AG09309 (cell line): Measurements from ENCODE around the gene SENP6.
"Not testable (repeated sequence)": the region's sequence is repeated elsewhere in the genome, so short reads cannot be mapped to it uniquely, and the experiment has no call there.

ENCODE experiments used
- DNase-seq: peaks from one replicate; pipeline ENCODE4 v3.0.0-alpha.2; 2010; ENCODE audit warnings: low read depth
- H3K4me3 ChIP-seq: 2 replicates; pipeline ENCODE4 v1.5.1; 2011; ENCODE audit warnings: mild to moderate bottlenecking, low read depth, low read length, moderate library complexity; ENCODE audit not compliant: control insufficient read depth
- TF ChIP-seq, protein P1 (sequence below): IDR thresholded peaks from 2 replicates; pipeline ENCODE4 v1.5.1; 2011; ENCODE audit warnings: mild to moderate bottlenecking, low read depth, low read length, inconsistent platforms; ENCODE audit not compliant: insufficient read depth, control insufficient read depth; ENCODE audit errors: missing control alignments

Gene SENP6

DNA sequence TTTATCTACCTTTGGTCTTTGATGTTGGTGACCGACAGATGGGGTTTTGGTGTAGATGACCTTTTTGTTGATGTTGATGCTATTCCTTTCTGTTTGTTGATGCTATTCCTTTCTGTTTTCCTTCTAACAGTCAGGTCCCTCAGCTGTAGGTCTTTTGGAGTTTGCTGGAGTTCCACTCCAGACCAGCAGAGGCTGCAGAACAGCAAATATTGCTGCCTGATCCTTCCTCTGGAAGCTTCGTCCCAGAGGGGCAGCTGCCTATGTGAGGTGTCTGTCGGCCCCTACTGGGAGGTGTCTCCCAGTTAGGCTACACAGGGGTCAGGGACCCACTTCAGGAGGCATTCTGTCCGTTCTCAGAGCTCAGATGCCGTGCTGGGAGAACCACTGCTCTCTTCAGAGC, 85.9 kb downstream of the SENP6 start:
- not testable (repeated sequence) for DNase-seq, H3K4me3 ChIP-seq
- TF ChIP-seq, protein P1, sequence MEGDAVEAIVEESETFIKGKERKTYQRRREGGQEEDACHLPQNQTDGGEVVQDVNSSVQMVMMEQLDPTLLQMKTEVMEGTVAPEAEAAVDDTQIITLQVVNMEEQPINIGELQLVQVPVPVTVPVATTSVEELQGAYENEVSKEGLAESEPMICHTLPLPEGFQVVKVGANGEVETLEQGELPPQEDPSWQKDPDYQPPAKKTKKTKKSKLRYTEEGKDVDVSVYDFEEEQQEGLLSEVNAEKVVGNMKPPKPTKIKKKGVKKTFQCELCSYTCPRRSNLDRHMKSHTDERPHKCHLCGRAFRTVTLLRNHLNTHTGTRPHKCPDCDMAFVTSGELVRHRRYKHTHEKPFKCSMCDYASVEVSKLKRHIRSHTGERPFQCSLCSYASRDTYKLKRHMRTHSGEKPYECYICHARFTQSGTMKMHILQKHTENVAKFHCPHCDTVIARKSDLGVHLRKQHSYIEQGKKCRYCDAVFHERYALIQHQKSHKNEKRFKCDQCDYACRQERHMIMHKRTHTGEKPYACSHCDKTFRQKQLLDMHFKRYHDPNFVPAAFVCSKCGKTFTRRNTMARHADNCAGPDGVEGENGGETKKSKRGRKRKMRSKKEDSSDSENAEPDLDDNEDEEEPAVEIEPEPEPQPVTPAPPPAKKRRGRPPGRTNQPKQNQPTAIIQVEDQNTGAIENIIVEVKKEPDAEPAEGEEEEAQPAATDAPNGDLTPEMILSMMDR, result peak; percentile 1

DNA sequence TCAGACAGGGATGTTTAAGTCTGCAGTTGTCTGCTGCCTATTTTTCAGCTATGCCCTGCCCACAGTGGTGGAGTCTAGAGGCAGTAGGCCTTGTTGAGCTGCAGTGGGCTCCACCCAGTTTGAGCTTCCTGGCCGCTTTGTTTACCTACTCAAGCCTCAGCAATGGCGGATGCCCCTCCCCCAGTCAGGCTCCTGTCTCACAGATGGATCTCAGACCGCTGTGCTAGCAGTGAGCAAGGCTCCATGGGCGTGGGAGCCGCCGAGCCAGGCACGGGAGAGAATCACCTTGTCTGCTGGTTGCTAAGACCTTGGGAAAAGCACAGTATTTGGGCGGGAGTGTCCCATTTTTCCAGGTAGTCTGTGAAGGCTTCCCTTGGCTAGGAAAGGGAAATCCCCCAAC, 86.3 kb downstream of the SENP6 start:
- not testable (repeated sequence) for H3K4me3 ChIP-seq, DNase-seq

DNA sequence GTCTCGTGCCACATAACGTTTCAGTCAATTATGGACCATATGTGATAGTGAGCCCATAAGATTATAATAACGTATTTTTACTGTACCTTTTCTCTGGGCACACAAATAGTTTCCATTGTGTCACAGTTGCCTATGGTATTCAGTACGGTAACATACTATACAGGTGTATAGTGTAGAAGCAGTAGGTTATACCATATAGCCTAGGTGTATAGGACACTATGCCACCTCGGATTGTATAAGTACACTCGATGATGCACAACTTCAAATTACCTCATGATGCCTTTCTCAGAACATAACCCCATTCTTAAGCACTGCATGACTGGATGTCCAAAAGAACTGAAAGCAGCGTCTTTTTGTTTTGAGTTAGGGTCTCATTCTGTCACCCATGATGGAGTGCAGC, 87.9 kb downstream of the SENP6 start:
- no peak overlapping the region for H3K4me3 ChIP-seq
- DNase-seq, result no peak
- TF ChIP-seq, protein P1, result no peak

DNA sequence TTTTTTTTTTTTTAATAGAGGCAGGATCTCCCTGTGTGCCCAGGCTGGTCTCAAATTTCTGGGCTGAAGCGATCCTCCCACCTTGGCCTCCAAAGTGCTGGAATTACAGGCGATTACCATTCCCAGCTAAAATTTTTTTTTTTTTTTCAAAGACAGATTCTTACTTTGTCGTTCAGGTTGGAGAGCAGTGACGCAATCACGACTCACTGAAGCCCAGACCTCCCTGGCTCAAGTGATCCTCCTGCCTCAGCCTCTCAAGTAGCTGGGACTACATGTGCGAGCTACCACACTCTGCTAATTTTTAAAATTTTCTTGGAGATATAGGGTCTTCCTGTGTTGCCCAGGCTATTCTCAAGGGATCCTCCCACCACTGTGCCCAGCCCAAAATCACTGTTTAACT, 89.3 kb downstream of the SENP6 start:
- no peak overlapping the region for H3K4me3 ChIP-seq
- DNase-seq, result no peak
- TF ChIP-seq, protein P1, result no peak

DNA sequence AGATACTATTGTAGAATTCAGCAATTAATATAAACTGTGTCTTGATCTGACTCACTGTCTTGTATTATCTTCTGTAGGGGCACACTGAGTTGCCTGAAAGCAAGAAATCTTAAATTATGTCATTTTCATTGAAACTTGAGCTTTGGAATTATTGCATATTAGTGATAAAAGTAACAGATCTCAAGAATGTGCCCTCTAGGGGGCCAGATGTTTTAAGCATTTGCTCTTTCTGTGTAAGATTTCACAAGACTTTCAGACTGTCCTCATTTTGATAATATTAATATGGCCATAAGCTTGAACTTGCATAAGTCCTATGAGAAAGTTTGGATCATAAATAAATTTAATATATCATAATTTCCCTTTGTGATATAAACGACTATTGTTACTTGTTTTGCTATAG, 91.9 kb downstream of the SENP6 start:
- TF ChIP-seq, protein P1, result peak; percentile 15
- no peak overlapping the region for H3K4me3 ChIP-seq
- DNase-seq, result peak; percentile 4

DNA sequence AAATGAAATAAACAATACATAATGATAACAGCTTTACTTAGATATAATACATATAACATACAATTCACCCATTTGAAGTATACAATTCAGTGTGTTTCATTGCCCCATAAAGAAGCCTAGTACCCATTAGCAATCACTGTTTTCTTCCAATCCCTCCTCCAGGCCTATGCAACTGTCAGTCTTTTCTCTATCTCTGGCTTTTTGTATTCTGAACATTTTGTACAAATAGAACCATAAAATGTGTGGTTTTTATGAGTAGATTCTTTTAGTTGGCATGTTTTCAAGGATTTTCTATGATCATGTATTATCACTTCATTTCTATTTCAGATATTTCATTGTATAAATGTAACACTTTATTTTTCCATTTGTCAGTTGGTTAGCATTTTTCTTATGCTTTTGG, 92.7 kb downstream of the SENP6 start:
- H3K4me3 ChIP-seq, result no peak overlapping the region
- TF ChIP-seq, protein P1, result no peak
- DNase-seq, result no peak

DNA sequence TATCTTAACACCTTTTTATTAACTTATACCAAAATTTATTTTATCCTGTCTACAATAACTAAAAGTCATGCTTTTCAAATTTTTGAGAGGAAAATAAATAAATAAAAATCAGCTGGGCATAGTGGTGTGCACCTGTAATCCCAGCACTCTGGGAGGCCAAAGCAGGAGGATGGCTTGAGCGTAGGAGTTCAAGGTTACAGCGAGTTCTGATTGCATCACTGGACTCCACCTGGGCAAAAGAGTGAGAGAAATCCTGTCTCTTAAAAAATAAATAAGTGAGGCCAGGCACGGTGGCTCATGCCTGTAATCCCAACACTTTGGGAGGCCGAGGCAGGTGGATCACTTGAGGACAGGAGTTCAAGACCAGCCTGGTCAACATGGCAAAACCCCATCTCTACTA, 106.7 kb downstream of the SENP6 start:
- not testable (repeated sequence) for DNase-seq, H3K4me3 ChIP-seq

DNA sequence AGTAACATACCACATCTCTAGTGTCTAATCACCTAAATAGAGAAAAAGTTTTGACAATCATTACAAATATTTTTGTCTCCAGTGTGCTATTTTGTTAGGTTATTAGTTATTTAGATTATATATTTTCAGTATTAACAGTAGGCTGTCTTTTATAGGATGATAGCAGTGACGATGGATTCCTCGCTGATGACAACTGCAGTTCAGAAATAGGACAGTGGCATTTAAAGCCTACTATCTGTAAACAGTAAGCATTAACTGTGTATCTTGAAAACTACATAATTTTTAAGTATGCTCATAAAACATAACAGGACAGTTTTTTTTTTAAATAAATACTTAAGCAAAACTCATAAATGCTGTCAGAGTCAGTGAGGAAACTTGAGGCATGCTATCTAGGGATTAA, 109.5 kb downstream of the SENP6 start:
- TF ChIP-seq, protein P1, result no peak
- no peak for DNase-seq
- no peak overlapping the region for H3K4me3 ChIP-seq
